Nucleus accumbens (tissue), 56 donors: ENCODE data around the gene SLC26A1.
"Not testable (repeated sequence)": the region's sequence is repeated elsewhere in the genome, so short reads cannot be mapped to it uniquely, and the experiment has no call there.

ENCODE experiments used
- DNase-seq, 56 donors: peaks; one replicate each; lab custom pipeline; 2025; lab: John Stamatoyannopoulos, UW

The SLC26A1 gene

GRCh38 chr4:1000686-1001260 is 7.6 kb upstream of the SLC26A1 start:
- no peak for DNase-seq

- DNase-seq = no peak
Observed at GRCh38 chr4:999882-1000425, 6.8 kb upstream of the SLC26A1 start.

GRCh38 chr4:999240-999863 is 6.1 kb upstream of the SLC26A1 start:
- not testable (repeated sequence) for DNase-seq

DNA sequence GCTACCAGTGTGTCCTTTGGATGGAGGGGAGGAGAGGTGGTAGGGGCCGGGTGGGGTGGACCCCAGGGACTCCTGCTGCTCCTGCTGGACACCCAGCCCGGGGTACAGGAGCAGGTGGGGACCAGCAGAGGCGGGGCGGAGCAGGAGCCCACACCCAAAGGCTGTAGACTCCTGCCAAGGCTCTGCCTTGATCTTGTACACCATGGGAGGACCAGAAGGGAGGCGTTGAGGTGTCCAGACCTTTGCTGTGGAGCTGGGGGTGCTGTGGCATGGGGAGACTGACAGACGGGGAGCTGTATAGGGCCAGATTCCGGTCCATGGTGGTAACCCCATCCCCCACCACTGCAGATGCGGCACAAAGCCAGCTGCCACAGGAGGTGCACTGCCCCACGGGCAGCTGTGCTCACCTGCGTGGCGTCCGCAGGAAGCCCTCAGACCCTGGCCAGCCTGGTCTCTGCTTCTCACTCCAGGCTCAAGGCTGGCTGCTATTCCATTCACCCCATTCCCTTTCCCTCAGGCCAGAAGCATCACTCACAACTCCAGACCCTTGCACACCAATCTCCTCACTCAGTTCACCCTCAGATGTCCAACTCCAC is 5.0 kb upstream of the SLC26A1 start:
- no peak for DNase-seq

DNA sequence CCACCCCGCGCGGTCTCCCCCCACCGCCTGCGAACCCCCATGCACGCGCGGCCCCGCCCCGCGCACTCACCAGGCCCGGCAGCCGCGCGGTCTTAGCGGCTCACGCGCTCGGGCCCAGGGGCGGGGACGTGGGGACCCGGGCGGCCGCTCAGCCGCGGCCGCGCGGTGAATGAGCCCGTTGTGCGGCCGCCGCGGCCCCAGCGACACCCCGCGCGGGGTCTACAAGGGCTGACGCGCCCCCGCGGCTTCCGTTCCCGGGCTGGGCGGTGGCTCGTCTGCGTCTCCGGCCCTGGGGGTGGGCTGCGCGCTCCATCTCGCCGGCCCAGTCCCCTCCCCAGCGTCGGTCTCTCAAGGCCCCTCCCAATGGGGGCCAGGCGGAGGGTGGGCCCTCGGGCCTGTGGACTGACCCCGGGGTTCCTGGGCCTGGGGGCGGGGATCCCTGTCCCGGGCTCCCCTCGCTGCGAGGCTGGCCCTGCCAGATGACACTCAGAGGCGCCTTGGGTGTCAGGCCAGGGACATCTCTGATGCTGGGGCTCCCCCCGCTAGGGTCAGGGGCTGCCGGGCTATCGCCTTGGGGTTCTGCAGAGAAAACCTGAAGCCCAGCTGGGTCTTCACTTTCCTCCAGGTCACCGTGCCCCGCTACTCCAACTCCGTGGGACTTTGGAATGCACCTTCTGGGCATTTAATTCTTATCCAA is 4.3 kb upstream of the SLC26A1 start:
- peak in 16 of 56 donors; percentile 9 to 78 (median 36) for DNase-seq

- DNase-seq = no peak
Observed at GRCh38 chr4:996997-997374, 3.8 kb upstream of the SLC26A1 start.

GRCh38 chr4:996030-996996 is 3.1 kb upstream of the SLC26A1 start:
- no peak for DNase-seq

GRCh38 chr4:995311-996026 is 2.3 kb upstream of the SLC26A1 start:
- DNase-seq = no peak

- no peak for DNase-seq
Observed at GRCh38 chr4:992297-993110, 700 bp downstream of the SLC26A1 start.

DNA sequence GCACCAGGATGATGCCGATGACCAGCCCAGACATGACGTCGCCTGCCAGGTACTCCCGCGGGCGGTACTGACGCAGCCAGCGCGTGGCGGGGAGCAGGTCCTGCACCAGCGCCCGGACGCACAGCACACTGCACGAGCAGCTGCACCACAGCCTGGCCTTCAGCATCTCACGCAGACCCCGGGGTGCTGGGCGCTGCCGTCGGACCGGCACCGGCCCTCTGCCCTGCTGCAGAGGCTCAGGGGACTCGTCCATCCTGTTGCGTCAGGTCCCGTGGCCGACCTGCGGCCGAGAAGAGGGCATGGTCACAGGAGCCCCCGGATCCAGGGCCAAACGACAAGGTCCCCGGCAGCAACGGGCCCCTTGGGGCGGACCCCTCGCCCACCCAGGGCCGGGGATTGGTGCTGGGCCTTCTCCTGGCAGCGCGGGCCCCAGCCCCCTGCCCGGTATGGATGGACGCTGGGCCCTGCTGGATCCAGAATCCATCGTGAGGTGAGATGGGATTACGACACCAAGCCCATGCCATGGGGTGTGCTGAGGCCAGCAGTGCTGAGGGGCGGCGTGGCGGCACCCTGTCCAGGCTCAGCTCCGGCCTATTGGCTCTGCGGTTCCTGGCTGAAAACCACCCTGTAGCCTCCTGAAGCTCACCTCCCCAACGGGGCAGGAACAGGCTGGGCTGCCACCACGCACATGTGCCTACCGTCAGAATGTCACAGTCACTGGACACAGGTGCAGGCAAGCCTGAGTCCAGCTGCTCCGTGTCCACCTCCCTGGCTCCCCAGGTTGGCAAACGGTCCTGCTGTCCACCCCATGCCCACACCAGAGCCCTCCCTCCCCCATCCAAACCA is 1.5 kb downstream of the SLC26A1 start:
- DNase-seq = no peak

- no peak for DNase-seq
Observed at GRCh38 chr4:990746-991367, 2.3 kb downstream of the SLC26A1 start.

- no peak for DNase-seq
Observed at GRCh38 chr4:989722-990471, 3.3 kb downstream of the SLC26A1 start.

GRCh38 chr4:988726-989721 is 4.2 kb downstream of the SLC26A1 start:
- DNase-seq = no peak

GRCh38 chr4:987624-988513 is 5.3 kb downstream of the SLC26A1 start:
- no peak for DNase-seq
